Subcutaneous abdominal adipose tissue (tissue), 5 donors: ENCODE results near the gene TAB3.
A peak's percentile ranks its signal among the peaks of the same experiment; 100 is the strongest.
"Not testable (repeated sequence)": the region's sequence is repeated elsewhere in the genome, so short reads cannot be mapped to it uniquely, and the experiment has no call there.

ENCODE experiments used
- H3K27ac ChIP-seq: one replicate; pipeline ENCODE4 v1.7.0; 2013; ENCODE audit warnings: low read depth, mild to moderate bottlenecking, inconsistent platforms, low read length, moderate library complexity
- H3K27me3 ChIP-seq, 5 donors: one replicate each; pipeline ENCODE4 v1.7.0; 2013; ENCODE audit warnings: low read length in 5 of 5, inconsistent platforms in 1 of 5; ENCODE audit not compliant: control insufficient read depth in 5 of 5, insufficient read depth in 4 of 5
- H3K36me3 ChIP-seq, 5 donors: one replicate each; pipeline ENCODE4 v1.7.0; 2013; ENCODE audit warnings: low read length in 5 of 5; ENCODE audit not compliant: control insufficient read depth in 5 of 5, insufficient read depth in 5 of 5
- H3K4me1 ChIP-seq, 5 donors: one replicate each; pipeline ENCODE4 v1.7.0; 2013; ENCODE audit warnings: low read length in 5 of 5, mild to moderate bottlenecking in 3 of 5, moderate library complexity in 1 of 5; ENCODE audit not compliant: control insufficient read depth in 5 of 5, insufficient read depth in 5 of 5
- H3K4me3 ChIP-seq, 5 donors: one replicate each; pipeline ENCODE4 v1.7.0; 2013; ENCODE audit warnings: low read length in 5 of 5, low read depth in 1 of 5
- H3K9ac ChIP-seq, 5 donors: one replicate each; pipeline ENCODE4 v1.7.0; 2013; ENCODE audit warnings: low read length in 5 of 5, mild to moderate bottlenecking in 4 of 5, moderate library complexity in 3 of 5
- H3K9me3 ChIP-seq, 5 donors: one replicate each; pipeline ENCODE4 v1.7.0; 2013; ENCODE audit warnings: low read length in 5 of 5; ENCODE audit not compliant: control insufficient read depth in 5 of 5
- donor health status: healthy.
- donor health status: healthy.
- donor health status: healthy.
- donor health status: healthy.
- donor health status: healthy.

The TAB3 gene

DNA sequence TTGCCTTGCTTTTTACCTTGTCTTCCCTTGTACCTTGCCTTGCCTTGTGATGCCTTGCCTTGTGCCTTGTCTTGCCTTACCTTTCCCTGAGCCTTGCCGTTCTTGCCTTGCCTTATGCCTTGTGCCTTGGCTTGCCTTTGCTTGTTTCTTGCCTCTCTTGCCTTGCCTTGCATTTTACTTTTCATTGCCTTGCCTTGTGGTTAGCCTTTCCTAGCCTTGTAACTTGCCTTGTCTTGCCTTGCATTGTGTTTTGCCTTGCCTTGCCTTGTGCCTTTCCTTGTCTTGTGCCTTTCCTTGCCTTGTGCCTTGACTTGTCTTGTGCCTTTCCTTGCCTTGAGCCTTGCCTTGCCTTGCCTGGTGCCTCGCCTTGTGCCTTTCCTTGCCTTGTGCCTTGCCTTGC lies 84.6 kb downstream of the TAB3 start:
- H3K36me3 ChIP-seq = no peaks in the 10 kb centered on the region

DNA sequence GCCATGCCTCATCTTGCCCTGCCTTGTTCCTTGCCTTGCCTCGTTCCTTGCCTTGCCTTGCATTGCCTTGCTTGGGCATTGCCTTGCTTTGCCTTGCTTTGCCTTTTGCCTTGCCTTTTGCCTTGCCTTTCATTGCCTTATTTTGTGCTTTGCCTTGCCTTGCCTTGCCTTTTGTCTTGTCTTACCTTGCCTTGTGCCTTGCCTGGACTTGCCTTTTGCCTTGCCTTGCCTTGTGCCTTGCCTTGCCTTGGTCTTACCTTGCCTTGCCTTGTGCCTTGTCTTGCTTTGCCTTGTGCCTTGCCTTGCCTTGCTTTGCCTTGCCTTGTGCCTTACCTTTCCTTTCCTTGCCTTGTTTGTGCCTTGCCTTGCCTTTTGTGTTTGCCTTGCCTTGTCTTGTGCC lies 88.2 kb downstream of the TAB3 start:
- H3K9ac ChIP-seq = no peak overlapping the region
- H3K4me1 ChIP-seq = no peaks in the 10 kb centered on the region
- H3K36me3 ChIP-seq = no peaks in the 10 kb centered on the region
- H3K27ac ChIP-seq = no peak overlapping the region
- peaks cover 0 to 24% (median 0%) of the 10 kb centered on the region in 5 donors for H3K27me3 ChIP-seq
- H3K9me3 ChIP-seq = peaks cover 0 to 98% (median 72%) of the 10 kb centered on the region in 5 donors
- no peak overlapping the region for H3K4me3 ChIP-seq

More for the DNA sequence above, 84.6 kb downstream of the TAB3 start:
- peaks cover 0 to 30% (median 5%) of the 10 kb centered on the region in 5 donors for H3K27me3 ChIP-seq
- H3K27ac ChIP-seq = no peak overlapping the region
- no peaks in the 10 kb centered on the region for H3K4me1 ChIP-seq
- H3K4me3 ChIP-seq = no peak overlapping the region
- H3K9me3 ChIP-seq = peaks cover 0 to 68% (median 38%) of the 10 kb centered on the region in 5 donors
- H3K9ac ChIP-seq = no peak overlapping the region

DNA sequence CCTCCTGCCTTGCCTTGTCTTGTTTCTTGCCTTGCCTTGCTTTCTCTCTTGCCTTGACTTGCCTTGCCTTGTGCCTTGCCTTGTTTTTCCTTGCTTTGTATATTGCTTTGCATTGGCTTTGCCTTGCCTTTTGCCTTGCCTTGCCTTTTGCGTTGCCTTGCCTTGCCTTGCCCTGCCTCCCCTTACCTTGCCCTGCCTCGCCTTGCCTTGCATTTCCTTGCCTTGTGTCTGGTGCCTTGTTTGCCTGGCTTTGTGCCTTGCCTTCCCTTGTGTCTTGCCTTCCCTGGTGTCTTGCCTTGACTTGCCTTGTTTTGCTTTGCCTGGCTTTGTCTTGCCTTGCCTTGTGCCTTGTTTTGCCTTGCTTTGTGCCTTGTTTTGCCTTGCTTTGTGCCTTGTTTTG lies 89.7 kb downstream of the TAB3 start:
- Histone ChIP-seq H3K4me1 (no peaks in the 10 kb centered on the region), H3K9me3 (peaks cover 0 to 98% (median 81%) of the 10 kb centered on the region in 5 donors), H3K4me3 (no peak overlapping the region), H3K36me3 (no peaks in the 10 kb centered on the region), H3K27ac (no peak overlapping the region), H3K27me3 (peaks cover 0 to 14% (median 0%) of the 10 kb centered on the region in 5 donors), H3K9ac (no peak overlapping the region)

DNA sequence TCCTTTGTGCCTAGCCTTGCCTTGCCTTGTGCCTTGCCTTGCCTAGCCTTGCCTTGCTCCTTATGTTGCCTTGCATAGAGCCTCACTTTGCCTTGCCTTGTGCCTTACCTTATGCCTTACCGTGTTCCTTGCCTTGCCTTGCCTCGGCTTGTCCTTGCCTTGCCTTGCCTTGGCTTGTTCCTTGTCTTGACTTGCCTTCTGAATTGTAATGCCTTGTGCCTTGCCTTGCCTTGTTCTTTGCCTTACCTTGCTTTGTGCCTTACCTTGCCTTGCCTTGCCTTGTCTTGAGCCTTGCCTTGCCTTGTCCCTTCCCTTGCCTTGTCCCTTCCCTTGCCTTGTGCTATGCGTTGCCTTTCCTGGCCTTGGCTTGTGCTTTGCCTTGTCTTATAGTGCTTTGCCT lies 90.2 kb downstream of the TAB3 start:
- H3K27me3 ChIP-seq = peaks cover 0 to 13% (median 0%) of the 10 kb centered on the region in 5 donors
- no peak overlapping the region for H3K9ac ChIP-seq
- no peaks in the 10 kb centered on the region for H3K4me1 ChIP-seq
- no peak overlapping the region for H3K27ac ChIP-seq
- H3K4me3 ChIP-seq = no peak overlapping the region
- H3K36me3 ChIP-seq = no peaks in the 10 kb centered on the region
- peaks cover 0 to 98% (median 81%) of the 10 kb centered on the region in 5 donors for H3K9me3 ChIP-seq

DNA sequence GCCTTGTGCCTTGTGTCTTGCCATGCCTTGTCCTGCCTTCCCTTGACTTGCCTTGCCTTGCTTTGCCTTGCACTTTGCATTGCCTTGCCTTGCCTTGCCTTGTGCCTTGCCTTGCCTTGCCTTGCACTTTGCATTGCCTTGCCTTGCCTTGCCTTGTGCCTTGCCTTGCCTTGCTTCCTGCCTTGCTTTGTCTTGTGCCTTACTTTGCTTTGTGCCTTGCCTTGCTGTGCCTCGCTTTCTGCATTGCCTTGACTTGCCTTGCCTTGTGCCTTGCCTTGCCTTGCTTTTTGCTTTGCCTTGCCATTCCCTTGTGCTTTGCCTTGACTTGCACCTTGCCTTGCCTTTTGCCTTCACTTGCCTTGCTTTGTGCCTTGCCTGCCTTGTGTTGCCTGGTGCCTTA lies 91.8 kb downstream of the TAB3 start:
- H3K9ac ChIP-seq, H3K27ac ChIP-seq, H3K27me3 ChIP-seq, H3K4me1 ChIP-seq, H3K4me3 ChIP-seq, H3K36me3 ChIP-seq: not testable (repeated sequence)
- peaks cover 0 to 98% (median 81%) of the 10 kb centered on the region in 5 donors for H3K9me3 ChIP-seq

DNA sequence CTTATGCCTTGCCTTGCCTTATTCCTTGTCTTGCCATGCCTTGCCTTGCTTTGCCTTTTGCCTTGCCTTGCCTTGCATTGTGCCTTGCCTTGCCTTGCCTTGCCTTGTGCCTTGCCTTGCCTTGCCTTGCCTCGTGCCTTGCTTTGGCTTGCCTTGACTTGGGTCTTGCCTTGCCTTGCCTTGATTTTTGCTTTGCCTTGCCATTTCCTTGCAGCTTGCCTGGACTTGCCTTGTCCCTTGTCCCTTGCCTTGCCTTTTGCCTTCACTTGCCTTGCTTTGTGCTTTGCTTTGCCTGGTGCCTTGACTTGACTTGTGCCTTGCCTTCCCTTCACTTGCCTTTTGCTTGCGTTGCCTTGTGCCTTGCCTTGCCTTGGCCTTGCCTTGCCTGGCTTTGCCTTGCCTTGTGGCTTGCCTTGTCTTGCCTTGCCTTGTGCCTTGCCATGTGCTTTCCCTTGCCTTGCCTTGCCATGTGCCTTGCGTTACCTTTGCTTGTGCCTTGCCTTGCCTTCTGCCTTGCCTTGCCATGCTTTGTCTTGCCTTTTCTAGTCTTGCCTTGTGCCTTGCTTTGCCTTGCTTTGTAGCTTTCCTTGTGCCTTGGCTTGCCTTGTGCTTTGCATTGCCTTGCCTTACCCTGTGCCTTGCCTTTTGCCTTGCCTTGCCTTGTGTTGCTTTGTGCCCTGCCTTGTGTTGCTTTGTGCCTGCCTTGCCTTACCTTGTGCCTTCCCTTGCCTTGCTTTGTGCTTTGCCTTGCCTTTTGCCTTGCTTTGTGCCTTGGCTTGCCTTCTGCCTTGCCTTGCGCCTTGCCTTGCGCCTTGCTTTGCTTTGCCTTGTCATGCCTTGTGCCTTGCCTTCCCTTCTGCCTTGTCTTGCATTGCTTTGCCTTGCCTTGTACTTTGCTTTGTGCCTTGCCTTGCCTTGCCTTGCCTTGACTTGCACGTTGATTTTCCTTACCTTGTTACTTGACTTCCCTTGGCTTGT lies 92.8 kb downstream of the TAB3 start:
- Histone ChIP-seq H3K9ac (no peak overlapping the region), H3K27me3 (no peaks in the 10 kb centered on the region), H3K27ac (no peak overlapping the region), H3K9me3 (peaks cover 0 to 98% (median 82%) of the 10 kb centered on the region in 5 donors), H3K4me1 (no peaks in the 10 kb centered on the region), H3K36me3 (no peaks in the 10 kb centered on the region), H3K4me3 (no peak overlapping the region)

DNA sequence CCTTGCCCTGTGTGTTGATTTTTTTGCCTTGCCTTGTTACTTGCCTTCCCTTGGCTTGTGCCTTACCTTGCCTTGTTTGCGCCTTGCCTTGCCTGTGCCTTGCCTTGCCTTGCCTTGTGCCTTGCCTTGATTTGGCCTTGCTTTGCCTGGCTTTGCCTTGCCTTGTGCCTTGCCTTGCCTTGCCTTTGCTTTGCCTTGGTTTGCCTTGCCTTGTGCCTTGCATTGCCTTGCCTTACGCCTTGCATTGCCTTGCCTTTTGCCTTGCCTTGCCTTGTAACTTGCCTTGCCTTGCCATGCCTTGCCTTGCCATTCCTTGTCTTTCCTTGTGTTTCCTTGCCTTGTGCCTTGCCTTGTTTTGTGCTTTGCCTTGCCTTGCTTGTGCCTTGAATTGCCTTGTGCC lies 94.6 kb downstream of the TAB3 start:
- no peak overlapping the region for H3K9ac ChIP-seq
- H3K27me3 ChIP-seq = no peaks in the 10 kb centered on the region
- H3K4me1 ChIP-seq = no peaks in the 10 kb centered on the region
- peaks cover 0 to 100% (median 86%) of the 10 kb centered on the region in 5 donors for H3K9me3 ChIP-seq
- no peak overlapping the region for H3K27ac ChIP-seq
- peak overlapping the region in 1 of 5 donors; percentile 9 for H3K4me3 ChIP-seq
- no peaks in the 10 kb centered on the region for H3K36me3 ChIP-seq

DNA sequence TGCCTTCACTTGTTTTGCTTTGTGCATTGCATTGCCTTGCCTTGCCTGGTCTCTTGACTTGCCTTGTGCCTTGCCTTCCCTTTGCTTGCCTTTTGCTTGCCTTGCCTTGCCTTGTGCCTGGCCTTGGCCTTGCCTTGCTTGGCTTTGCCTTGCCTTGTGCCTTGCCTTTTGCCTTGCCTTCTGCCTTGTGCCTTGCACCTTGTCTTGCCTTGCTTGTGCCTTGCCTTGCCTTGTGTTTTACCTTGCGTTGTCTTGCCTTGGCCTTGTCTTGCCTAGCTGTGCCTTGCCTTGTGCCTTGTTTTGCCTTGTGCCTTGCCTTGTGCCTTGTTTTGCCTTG lies 95.3 kb downstream of the TAB3 start:
- Histone ChIP-seq H3K27me3 (no peaks in the 10 kb centered on the region), H3K9me3 (peaks cover 0 to 100% (median 86%) of the 10 kb centered on the region in 5 donors), H3K36me3 (no peaks in the 10 kb centered on the region), H3K9ac (no peak overlapping the region), H3K4me3 (no peak overlapping the region), H3K27ac (no peak overlapping the region), H3K4me1 (no peaks in the 10 kb centered on the region)

DNA sequence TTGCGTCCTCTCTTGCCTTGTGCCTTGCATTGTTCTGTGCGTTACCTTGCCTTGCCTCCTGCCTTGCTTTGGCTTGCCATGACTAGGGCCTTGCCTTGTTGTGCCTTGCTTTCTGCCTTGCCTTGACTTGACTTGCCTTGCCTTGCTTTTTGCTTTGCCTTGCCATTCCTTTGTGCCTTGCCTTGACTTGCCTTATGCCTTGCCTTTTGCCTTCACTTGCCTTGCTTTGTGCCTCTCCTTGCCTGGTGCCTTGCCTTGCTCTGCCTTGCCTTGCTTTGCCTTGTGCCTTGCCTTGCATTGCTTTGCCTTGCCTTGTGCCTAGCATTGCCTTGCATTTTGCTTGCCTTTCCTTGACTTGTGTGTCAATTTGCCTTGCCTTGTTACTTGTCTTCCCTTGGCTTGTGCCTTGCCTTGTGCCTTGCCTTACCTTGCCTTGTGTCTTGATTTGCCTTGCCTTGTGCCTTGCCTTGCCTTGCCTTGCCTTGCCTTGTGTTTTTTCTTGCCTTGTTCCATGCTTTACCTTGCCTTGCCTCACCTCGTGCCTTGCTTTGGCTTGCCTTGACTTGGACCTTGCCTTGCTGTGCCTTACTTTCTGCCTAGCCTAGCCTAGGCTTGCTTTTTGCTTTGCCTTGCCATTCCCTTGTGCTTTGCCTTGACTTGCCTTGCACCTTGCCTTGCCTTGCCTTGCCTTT lies 95.8 kb downstream of the TAB3 start:
- Histone ChIP-seq H3K9me3 (peaks cover 0 to 100% (median 86%) of the 10 kb centered on the region in 5 donors), H3K4me3 (no peak overlapping the region)

More for the DNA sequence above, 95.8 kb downstream of the TAB3 start:
- Histone ChIP-seq H3K36me3 (no peaks in the 10 kb centered on the region), H3K4me1 (no peaks in the 10 kb centered on the region), H3K27me3 (peaks cover 0 to 2% (median 0%) of the 10 kb centered on the region in 5 donors), H3K9ac (no peak overlapping the region), H3K27ac (no peak overlapping the region)
